HG03432 (cell line): ENCODE measurements around the gene ZC3H7B.

ENCODE experiments used
- ATAC-seq: cut with Tn5 transposase; IDR thresholded peaks from one replicate; pipeline ENCODE4 v1.9.1; 2021; ENCODE audit warnings: mild to moderate bottlenecking, moderate library complexity; ENCODE audit not compliant: unreplicated experiment

ZC3H7B gene

GRCh38 chr22:41406410-41406809 is 105.1 kb downstream of the ZC3H7B start:
- ATAC-seq: no peak

- no peak for ATAC-seq
Observed at GRCh38 chr22:41407433-41407832, 106.1 kb downstream of the ZC3H7B start.

GRCh38 chr22:41408665-41409064 is 107.3 kb downstream of the ZC3H7B start:
- ATAC-seq: no peak
